Ammon's horn (tissue), 1 donor: ENCODE measurements around the gene GABRB3.

Source experiments
- DNase-seq: peaks from one replicate; pipeline ENCODE4 v3.0.0-alpha.2; 2016; ENCODE audit warnings: low spot score

The GABRB3 gene

GRCh38 chr15:26630857-26631256, 142.0 kb downstream of the GABRB3 start:
- DNase-seq: peak; percentile 13

- DNase-seq: peak; percentile 38
Measured at GRCh38 chr15:26628879-26629529, 143.9 kb downstream of the GABRB3 start.

- DNase-seq: no peak
Measured at GRCh38 chr15:26628071-26628470, 144.8 kb downstream of the GABRB3 start.

- DNase-seq: no peak
Measured at GRCh38 chr15:26624128-26624527, 148.7 kb downstream of the GABRB3 start.

GRCh38 chr15:26623071-26623470, 149.8 kb downstream of the GABRB3 start:
- DNase-seq: no peak

GRCh38 chr15:26621816-26622215, 151.1 kb downstream of the GABRB3 start:
- no peak for DNase-seq

- DNase-seq: no peak
Measured at GRCh38 chr15:26620528-26621458, 152.1 kb downstream of the GABRB3 start.

GRCh38 chr15:26615927-26616302, 157.0 kb downstream of the GABRB3 start:
- no peak for DNase-seq

GRCh38 chr15:26615188-26615926, 157.5 kb downstream of the GABRB3 start:
- DNase-seq: no peak

GRCh38 chr15:26614734-26615133, 158.1 kb downstream of the GABRB3 start:
- DNase-seq: no peak

GRCh38 chr15:26598704-26599103, 174.2 kb downstream of the GABRB3 start:
- no peak for DNase-seq

GRCh38 chr15:26595611-26596010, 177.3 kb downstream of the GABRB3 start:
- DNase-seq: no peak

- DNase-seq: peak; percentile 12
Measured at GRCh38 chr15:26590676-26591075, 182.2 kb downstream of the GABRB3 start.

GRCh38 chr15:26582840-26583239, 190.0 kb downstream of the GABRB3 start:
- DNase-seq: no peak

- no peak for DNase-seq
Measured at GRCh38 chr15:26580943-26581342, 191.9 kb downstream of the GABRB3 start.

GRCh38 chr15:26572602-26573350, 200.1 kb downstream of the GABRB3 start:
- DNase-seq: no peak

- no peak for DNase-seq
Measured at GRCh38 chr15:26571346-26571745, 201.5 kb downstream of the GABRB3 start.

- DNase-seq: no peak
Measured at GRCh38 chr15:26565542-26565941, 207.3 kb downstream of the GABRB3 start.

- DNase-seq: no peak
Measured at GRCh38 chr15:26564361-26564760, 208.5 kb downstream of the GABRB3 start.

- DNase-seq: no peak
Measured at GRCh38 chr15:26562336-26562735, 210.5 kb downstream of the GABRB3 start.

GRCh38 chr15:26561896-26562295, 211.0 kb downstream of the GABRB3 start:
- DNase-seq: no peak

- no peak for DNase-seq
Measured at GRCh38 chr15:26561130-26561529, 211.7 kb downstream of the GABRB3 start.
